Stimulated activated CD4-positive, alpha-beta T cell treated with anti-CD3 and anti-CD28 coated beads, TNF-alpha, amount 100 ng/mL, for 1 hour (primary cell): ENCODE results near the gene EVX2.

Experiments
- DNase-seq, 3 donors: peaks; one replicate each; pipeline ENCODE4 v3.0.0-alpha.2; 2020; ENCODE audit warnings: low read depth in 3 of 3, low spot score in 1 of 3

The EVX2 gene

DNA sequence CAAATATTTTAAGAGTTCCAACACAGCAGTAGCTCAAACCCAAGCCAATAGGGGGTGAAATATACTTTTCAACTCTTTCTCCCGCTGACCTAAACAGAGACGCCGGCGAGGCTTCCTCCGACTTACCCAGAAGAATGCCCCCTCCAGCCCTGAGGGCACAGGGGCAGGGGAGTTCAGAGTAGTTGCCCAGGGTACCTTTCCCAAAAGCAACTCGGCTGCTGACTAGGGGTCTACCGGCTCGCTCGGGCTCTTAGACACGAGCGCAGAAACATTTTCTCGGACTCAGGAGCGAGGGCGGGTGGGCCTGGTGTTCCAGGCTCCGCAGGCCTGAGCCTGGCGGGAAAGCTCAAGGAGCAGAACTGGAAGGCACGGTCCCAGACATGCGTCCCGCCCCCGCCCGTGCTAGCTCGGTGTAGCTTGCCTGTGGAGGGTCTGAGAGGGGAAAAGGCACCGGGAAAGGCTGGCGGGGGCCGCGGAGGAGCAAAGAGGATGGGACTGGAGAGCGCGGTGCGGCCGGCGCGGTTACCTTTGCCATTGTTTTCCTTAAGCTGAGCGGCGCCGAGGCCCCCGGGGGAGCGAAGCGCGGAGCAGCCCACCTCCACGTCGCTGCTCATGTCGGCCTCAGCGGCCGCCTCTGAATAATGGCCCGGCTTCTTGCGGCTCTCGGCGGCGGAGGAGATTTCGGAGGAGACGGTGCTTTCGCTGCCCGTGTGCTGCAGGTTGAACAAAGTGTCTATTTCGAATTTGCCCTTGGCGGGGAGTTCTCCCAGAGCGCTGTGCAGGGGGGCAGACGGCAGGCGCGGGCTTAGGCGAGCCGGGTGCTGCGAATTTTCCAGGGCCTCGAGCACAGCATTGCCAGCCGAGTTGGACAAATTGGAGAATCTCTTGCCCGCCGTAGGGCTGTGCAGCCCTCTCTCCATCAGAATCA is 674 bp downstream of the EVX2 start:
- no peak for DNase-seq

DNA sequence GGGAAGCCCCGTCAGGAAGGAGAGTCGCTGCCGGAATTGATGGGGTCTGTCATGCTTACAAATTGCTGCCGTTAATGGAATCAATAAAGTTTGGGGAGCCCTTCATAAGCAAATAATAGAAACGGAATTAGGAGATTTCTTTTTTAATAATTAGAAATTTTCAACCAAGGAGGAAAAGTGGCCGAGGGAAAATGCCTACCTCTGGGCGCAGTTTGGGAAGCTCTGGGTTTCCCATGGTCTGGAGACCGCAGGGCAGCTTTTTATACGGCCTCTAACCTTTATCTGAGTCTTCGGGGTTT is 1.3 kb downstream of the EVX2 start:
- no peak for DNase-seq

DNA sequence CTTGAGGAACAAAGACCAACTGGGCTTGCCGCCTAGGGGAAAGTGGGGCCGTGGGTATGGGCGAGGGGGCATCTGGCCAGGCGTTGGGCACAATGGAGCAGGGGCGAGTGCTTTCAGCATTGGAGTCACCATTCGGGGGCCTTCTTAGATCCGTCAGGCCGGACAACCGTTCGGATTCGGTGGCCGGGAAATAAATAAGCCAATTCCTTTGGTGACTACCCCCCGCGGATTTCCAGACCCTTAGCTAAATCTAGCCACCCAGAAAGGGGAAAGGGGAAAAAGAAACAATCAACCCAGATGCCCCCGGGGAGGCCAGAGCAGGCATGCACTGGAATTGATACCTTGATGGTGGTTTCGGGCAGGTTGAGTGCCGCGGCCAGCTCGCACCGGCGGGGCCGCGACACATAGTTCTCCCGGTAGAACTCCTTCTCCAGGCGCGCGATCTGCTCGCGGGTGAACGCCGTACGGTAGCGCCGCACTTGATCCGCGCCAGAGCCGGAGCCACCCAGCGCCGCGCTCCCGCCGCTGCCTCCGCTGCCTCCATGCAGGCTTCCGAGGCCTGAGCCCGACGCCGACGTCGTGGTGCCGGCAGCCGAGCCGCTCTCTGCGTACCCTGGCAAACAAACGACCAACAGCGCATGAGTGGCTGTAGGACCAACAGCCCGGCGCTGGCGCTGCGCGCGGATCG is 1.8 kb downstream of the EVX2 start:
- DNase-seq = no peak

DNA sequence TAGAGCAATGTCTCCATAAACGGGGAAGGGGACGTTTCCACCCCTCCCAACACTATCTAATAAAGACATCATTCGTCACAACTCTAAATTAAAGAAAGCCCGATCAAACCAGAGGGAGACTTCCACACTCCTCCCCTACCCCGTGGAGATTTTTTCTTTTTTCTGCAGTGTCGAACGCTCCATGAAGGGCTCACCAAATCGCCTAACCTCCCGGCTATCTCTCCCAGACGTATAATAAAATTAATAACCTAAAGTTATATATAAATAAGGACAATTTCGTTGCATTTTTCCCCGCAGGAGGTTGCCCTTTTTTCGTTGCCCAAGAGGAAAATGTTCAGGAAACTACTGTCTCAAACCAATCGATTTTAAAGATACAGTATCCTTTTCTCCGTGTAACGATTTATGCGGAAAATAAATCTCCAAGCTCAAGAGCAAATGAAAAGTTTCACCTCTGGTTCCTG is 2.4 kb downstream of the EVX2 start:
- no peak for DNase-seq

DNA sequence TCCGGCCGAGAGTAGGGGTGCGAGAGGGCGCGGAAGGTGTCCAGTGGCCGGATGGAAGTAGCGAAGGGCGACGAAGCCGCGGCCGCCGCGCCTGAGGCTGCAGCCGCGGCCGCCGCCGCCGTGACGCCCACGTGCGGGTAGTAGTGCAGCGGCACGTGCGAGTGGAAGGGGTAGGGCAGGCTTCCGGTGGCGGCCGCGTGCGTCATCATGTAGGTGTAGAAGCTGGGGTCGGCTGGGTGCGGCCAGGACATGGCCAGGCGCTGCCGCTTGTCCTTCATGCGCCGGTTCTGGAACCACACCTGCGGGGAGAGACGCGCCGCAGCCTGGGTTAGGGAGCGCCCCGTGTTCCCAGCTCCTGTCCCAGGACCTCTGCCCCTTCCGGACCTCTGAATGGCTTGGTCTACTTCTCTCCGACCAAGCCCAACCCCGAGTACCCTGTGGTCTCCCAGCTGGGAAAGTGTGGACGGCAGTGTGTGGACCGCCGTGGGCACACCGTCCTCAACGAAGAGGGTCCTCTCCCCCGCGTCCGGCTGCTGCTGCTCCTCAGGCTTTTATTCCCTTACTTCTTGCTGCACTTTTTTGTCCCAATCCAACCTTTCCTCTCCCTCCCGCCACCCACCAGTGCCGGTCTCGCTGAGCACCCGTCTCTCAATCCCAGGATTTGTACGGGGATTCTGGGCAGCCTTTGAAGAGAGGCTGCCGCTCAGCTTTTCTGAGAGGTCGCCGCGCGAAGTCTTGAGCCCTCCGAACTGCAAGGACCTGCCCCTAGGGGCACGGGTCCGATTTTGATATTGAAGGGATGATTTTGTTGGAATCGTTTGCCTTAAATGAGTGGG is 3.0 kb downstream of the EVX2 start:
- DNase-seq = no peak

DNA sequence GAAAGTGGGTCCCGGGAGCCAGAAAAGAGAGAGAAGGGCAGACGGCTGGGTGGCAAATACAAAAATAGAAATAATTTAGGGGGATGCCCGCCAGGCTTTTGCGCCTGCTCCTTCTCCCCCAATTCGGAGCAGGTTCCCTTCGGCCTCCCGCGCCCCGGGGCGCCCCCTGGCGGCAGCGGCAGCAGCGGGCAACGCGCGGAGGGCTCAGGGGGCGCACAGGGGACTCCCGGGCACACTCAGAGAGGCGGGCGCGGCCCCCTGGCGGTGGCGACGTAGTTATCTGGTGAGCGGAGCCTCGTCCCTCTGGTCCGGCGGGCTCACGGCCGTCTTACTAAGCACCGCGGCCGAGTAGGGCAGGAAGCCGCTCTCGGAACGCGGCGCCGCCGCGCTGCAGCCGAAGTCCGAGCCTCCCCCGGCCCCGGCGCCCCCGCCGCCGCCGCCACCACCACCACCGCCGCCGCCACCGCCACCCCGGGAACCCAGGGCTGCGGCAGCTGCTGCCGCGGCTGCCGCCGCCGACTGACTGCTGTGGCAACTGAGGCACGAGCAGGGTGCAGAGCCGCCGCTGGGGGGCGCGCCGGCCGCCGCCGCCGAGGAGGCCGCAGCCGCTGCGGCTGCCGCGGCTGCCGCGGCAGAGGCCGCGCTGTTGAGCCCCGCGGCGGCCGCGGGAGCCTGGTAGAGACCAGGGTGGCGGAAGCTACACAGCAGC is 3.8 kb downstream of the EVX2 start:
- no peak for DNase-seq

DNA sequence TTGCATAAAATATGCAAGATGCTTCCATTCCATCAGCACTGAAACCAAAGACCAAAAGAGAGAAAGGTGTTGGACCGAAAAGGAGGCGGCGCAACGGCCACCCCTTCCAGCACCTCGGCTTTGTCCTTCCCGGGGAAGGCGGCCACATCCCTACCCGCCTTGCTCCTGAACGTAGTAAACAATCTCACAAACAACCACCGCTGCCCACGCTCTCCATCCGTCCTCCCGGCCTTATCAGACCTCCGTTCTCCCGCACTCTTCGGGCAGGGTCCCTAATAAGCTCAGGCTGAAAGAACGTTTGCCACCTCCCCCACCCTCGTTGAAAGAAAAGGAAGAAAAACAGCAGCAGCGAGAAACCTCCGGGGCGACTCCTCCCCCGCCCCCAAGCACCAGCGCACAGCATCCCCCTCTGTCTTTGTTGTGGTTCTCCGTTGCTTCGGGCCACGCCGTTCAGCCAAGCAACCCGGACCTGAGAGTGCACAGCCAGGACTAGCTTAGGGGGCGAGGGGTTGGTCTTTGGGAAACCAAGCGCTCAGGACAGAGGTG is 4.4 kb downstream of the EVX2 start:
- no peak for DNase-seq

DNA sequence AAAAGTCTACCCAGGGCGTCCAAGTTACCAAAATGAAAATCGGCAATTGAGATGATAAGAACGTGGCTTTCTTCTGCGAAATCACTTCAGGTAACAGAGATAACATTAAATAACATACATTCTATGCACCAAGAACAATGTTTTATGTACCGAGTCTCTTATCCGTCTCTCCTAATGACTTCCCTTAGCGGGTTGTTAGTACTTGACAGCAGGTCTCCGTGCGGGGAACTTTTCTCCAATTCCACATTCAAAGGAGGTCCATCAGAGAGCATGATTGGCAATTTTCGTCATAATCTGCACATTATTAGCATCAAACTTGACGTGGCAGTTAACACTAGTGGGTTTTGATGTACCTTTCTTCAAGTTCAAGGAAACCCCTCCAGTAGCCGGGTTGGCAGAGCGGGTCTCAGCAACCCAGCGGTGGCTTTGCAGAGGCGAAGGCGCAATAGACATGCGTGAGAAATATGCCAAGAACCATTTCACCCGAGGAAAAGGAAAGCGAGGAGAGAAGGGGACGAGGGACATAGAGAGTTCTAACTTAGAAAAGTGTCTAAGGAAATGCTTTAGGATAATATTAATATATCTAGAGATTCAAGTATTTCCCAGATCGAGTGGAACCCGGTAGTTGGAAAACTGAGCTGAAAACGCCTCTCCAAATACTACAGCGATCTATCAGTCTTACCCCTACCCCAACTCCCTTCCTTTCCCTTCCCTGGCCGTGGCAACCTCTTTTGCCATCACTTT is 5.0 kb downstream of the EVX2 start:
- no peak for DNase-seq

DNA sequence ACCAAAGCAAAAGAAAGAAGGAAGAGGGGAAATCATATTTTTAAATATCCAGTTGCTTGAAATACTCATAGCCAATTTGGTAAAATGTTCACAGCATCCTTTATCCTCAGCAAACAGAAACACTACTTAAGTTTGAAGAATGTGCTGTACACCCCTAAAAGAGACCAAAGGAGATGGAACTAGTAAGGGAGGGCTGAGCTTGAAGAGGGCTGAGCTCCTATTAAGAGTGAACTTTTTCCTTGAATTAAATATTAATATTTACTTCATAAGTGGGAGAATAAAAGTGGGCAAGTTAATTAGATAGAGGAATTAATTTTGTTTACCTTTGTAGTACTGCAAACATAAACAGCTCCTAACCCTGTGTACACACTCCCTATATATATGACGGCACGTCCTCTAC is 7.0 kb downstream of the EVX2 start:
- DNase-seq = no peak

DNA sequence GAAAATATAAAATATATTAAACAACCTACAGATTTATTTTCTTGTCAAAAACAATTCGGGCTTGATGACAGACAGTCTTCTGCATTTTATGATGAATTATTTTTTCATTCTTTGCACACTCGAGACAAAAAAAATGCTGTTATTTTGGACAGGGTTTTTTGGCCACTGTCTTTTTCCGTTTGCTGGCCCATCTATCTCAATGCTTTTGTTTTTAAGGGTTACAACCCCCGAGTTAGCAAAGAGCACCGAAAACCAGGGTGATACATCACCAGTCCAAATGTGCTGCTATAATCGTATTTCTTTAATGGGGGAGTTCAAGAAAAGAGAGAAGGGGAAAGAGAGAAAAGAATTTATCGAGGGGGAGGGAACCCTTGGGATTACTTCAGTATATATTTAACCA is 7.7 kb downstream of the EVX2 start:
- no peak for DNase-seq

DNA sequence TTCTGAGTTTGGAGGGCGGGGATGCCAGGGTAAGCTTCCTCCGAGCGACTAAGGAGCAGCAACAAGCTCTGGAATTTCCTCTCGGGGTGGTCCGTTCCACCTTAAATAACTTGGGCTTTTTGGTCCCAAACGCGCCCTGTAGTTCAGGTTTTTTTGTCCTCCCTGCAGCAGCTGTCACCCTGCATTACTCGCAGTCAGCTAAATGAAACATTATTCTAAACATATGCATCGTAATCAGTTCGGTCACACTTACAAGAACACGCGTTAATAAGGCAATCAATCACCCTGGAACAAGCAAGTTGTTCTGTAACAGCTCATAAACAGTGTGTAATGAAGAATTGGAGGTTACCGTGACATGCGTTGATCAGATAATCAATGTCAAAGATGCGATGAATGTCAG is 8.3 kb downstream of the EVX2 start:
- no peak for DNase-seq

DNA sequence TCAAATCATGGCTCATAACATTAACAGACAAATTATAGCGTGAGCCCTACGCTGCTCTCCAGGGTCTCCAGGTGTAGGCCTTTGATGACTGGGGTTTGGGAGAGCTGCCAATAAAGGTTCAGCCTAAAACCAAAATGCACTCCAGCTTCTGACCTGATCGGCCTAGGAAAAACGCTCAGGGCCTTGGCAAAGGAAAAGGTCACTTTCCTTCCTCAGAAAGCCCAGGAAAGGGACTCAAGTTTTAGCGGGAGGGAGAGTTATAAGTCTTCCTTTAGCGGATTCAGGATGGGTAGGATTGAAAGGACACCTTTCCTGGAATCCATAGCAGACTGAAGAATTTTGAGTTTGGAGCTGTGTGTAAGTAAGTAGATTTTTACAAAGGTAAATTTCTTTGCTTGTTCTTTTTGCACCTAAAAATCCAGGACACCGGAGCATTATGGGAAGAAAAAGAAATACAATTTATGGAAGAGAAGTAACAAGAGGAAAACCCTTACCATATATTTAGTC is 8.8 kb downstream of the EVX2 start:
- DNase-seq = no peak

DNA sequence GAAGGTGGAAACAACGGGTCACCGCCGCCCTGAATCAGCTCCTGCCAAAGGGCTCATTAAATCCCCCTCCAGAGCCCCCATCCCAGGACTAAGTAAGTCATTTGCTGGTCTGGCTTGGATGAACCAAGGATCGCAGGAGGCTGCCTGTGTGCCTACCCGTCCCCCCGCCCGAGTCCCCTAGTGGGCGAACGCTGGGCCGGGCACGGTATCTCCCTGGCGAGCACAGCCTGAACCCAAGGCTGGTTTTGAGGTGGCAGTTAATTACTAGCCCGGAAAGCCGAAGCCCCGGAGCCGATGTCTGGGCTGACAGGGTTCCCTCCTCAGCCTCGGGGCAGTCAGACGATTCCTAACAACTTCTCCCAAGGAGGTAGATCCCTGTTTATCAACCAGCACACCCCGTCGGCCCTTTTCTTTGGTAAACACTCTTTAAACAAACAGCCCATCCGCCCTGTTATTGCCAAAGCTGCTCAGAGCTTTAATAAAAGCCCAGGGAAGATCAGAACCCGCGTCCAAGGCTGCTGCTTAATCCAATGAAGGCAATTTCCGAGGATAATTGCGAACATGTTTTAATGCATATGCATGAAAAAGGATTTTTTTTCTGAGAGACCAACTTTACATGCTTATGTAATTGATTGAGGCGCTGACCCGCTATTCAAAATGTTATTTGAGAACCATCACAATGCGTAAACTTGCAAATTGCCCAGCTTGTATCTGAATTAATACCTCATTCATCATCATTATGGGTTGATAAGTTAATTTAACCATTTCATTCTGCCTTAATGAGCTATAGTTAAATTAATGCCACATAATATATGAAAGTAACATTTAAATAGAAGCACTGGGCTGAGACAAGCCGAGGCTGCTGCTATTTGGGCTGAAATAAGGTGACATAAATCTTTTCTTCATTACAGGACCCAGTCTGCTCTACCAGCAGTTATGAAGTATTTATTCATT is 10.5 kb downstream of the EVX2 start:
- no peak for DNase-seq

DNA sequence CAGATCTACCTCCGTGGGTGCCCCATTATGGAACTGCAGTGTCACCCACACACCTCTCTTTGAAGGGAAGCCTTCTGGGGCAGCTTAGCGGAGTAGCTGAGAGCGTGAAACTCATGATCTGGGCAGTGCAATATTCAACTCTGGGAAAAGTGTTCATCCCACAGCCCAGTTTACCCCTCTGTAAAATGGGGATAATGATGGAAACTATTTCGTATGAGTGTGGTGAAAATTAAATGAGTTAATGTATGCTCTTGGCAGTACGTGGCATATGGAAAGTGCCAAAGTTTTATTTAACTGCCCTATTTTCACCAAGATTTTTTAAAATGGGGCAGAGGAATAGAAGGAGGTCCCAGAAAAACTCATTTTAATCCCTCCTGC is 11.5 kb downstream of the EVX2 start:
- no peak for DNase-seq

DNA sequence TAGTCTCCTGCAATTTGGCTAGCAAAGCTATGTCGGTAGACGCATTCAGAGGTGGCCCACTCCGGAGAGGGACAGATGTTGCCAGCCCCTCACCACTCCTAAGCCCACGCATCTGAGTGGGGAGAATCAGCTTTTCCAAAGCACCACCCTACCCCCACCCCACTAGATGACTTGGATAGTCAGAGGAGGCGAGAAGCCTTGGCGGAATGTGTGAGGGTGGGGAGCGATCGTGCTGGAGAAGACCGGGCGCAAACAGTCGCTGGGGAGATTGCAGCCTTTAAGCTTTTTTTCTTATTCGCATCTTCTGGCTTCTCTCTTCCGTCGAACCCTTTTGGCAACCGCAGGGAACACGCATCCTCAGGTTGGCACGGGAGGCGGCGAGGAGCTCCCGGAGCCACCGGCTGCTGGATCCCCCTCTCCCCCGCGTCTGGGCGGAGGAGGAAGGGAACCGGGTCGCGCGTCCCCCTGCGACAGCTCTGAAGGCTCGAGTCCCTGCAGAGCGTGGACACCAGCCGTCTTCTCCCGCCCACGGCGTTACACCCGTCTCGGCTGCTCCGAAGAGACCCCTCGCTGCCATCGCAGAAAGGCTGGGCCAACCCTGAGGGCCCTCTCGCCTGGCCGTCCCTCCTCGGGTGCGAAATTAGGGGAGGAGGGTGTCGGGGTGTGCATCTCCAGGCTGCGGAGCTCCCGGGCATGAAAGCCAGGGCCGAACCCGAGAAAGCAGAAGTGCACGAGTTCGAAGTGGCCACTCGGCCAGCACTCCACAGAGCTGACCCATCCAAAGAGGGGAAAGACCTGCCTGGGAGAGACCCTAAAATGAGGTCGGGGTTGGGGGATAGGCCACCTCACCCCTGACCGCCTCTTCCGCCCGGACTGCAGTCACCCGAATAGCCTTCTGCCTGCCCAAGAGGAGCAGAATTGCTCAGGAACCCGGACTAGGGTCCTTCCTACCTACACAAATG is 12.2 kb downstream of the EVX2 start:
- no peak for DNase-seq

DNA sequence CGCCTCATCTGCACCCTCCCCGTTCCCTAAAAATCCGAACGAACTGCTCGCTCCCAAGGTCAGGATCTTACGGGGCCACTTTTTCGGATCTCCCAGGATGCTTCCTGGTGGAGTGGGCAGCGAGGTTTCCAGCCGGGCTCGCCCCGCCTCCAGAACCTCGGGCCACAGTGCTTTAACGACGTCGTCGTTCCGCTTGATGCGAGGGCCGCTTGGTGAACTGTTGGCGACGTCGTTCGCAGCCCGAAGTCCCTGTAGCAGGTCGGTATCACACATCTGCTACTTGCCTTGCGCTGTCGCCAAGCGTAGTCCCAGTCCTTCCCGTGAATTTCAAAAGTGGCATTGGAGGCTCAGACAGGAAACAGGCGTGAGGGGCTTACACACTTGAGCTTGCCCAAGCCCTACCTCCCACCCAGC is 15.3 kb downstream of the EVX2 start:
- no peak for DNase-seq

DNA sequence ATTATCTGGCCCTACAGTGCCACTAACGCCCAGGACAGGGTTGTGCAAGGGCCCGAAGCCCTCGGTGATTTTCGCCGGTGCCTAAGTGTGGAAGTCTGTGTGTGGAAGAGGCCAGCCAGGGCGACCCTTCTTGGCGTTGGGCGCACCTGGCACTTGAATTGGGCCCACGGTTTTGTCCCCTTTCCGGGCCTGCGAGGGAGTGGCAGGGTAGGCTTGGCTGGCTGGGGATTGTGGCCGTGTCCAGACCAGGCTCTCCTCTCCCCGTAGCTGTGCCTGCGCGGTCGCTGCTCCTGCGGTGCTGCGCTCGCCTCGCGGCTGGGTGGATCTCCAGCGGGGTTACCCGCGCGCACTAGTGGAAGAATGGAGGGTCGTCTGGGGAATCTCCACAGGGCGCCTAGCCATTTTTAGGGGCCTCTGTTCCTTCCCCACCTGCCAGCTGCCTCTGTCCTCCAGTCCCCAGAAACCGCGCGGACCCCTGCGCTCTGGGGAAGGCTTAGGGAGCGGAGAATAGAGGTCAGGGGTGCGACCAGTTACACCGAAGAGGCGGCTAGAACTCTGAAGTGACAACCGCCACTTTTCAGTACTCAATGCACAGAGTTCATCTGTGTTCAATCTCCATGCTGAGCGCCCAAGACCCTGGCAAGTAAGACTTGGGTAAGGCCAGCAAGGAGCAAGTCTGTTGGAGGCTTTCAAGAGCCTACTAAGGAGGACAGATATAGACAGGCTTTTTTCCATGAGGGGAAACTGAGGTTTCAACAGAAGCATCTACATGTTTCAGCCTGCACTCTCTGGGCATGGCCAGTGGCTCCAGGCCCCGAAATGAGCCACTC is 16.0 kb downstream of the EVX2 start:
- no peak for DNase-seq
